Neural crest cell (in vitro differentiated cells): Measurements from ENCODE around the gene DPM2. TPM values are rescaled to one million over a fixed set of nuclear protein-coding genes. Genes with fewer than 3 reads are reported as not detected.

Experiments
- DNase-seq: peaks from one replicate; pipeline ENCODE4 v3.0.0; 2021; ENCODE audit warnings: low read depth, mixed read lengths, low spot score
- H3K27ac Mint-ChIP-seq: one replicate; pipeline ENCODE4 v1.8.0; 2021; ENCODE audit warnings: mild to moderate bottlenecking, mixed read lengths; ENCODE audit not compliant: unreplicated experiment
- H3K27me3 Mint-ChIP-seq: 2 replicates; pipeline ENCODE4 v1.8.0; 2021; ENCODE audit warnings: low read depth, mild to moderate bottlenecking, mixed read lengths
- H3K36me3 Mint-ChIP-seq: 2 replicates; pipeline ENCODE4 v1.8.0; 2021; ENCODE audit warnings: low read depth, mild to moderate bottlenecking, mixed read lengths
- H3K4me1 Mint-ChIP-seq: 2 replicates; pipeline ENCODE4 v1.8.0; 2021; ENCODE audit warnings: mixed read lengths
- H3K4me3 Mint-ChIP-seq: one replicate; pipeline ENCODE4 v1.8.0; 2021; ENCODE audit warnings: mild to moderate bottlenecking, mixed read lengths
- H3K9me3 Mint-ChIP-seq: 2 replicates; pipeline ENCODE4 v1.8.0; 2021; ENCODE audit warnings: mixed read lengths
- CTCF ChIP-seq: fragments of 200-600 bp; sonication (generic); conservative IDR thresholded peaks from 2 replicates; pipeline ENCODE4 v1.5.0; 2021; ENCODE audit warnings: antibody characterized with exemption, mild to moderate bottlenecking
- total RNA-seq: library from RNA; stranded (reverse); gene quantifications from 2 replicates; pipeline ENCODE4 v1.2.1, GENCODE V29; 2021

The DPM2 gene
- total RNA-seq, 1 donor from 2014 or later, result 52.2 TPM

GRCh38 chr9:127966416-127967150 is 28.9 kb upstream of the DPM2 start:
- no peak for DNase-seq
- Mint-ChIP-seq H3K9me3 (no peaks in the 10 kb centered on the region), H3K27me3 (no peaks in the 10 kb centered on the region), H3K4me1 (peaks cover 34% of the 10 kb centered on the region), H3K4me3 (no peak overlapping the region), H3K27ac (peak overlapping the region; percentile 43), H3K36me3 (no peaks in the 10 kb centered on the region)
- TF ChIP-seq CTCF, result no peak

- no peak overlapping the region for H3K4me3 Mint-ChIP-seq
- no peaks in the 10 kb centered on the region for H3K27me3 Mint-ChIP-seq
- no peak overlapping the region for H3K27ac Mint-ChIP-seq
- no peak for TF ChIP-seq CTCF
- no peaks in the 10 kb centered on the region for H3K36me3 Mint-ChIP-seq
- H3K4me1 Mint-ChIP-seq, result peaks cover 27% of the 10 kb centered on the region
- no peak for DNase-seq
- H3K9me3 Mint-ChIP-seq, result no peaks in the 10 kb centered on the region
These were observed 28.3 kb upstream of the DPM2 start for GRCh38 chr9:127965953-127966352.

GRCh38 chr9:127963359-127964064 is 25.9 kb upstream of the DPM2 start:
- Mint-ChIP-seq H3K27ac (peak overlapping the region; percentile 84), H3K4me1 (peaks cover 32% of the 10 kb centered on the region), H3K9me3 (no peaks in the 10 kb centered on the region), H3K36me3 (no peaks in the 10 kb centered on the region), H3K4me3 (no peak overlapping the region), H3K27me3 (no peaks in the 10 kb centered on the region)
- no peak for TF ChIP-seq CTCF
- no peak for DNase-seq

- H3K9me3 Mint-ChIP-seq, result no peaks in the 10 kb centered on the region
- H3K27me3 Mint-ChIP-seq, result no peaks in the 10 kb centered on the region
These were observed 25.3 kb upstream of the DPM2 start for GRCh38 chr9:127963041-127963358.

GRCh38 chr9:127962278-127962677 is 24.6 kb upstream of the DPM2 start:
- peaks cover 33% of the 10 kb centered on the region for H3K4me1 Mint-ChIP-seq
- no peak overlapping the region for H3K27ac Mint-ChIP-seq
- no peak for TF ChIP-seq CTCF
- no peaks in the 10 kb centered on the region for H3K9me3 Mint-ChIP-seq
- DNase-seq, result no peak
- H3K36me3 Mint-ChIP-seq, result no peaks in the 10 kb centered on the region
- H3K4me3 Mint-ChIP-seq, result no peak overlapping the region
- no peaks in the 10 kb centered on the region for H3K27me3 Mint-ChIP-seq

More at GRCh38 chr9:127963041-127963358, 25.3 kb upstream of the DPM2 start:
- Mint-ChIP-seq H3K4me1 (peaks cover 30% of the 10 kb centered on the region), H3K36me3 (no peaks in the 10 kb centered on the region), H3K27ac (peak overlapping the region; percentile 67), H3K4me3 (no peak overlapping the region)
- no peak for TF ChIP-seq CTCF
- DNase-seq, result no peak
